ENCODE measurements around the gene SPATA16. TPM values are rescaled to one million over a fixed set of nuclear protein-coding genes. Genes with fewer than 3 reads are reported as not detected.
"Not testable (repeated sequence)": the region's sequence is repeated elsewhere in the genome, so short reads cannot be mapped to it uniquely, and the experiment has no call there.

The SPATA16 gene
- total RNA-seq (not detected in 2 replicates), polyA plus RNA-seq (not detected in 2 replicates), polyA minus RNA-seq (not detected in 2 replicates), Bru-seq, nascent RNA (percentile 3 among the genes with signal in this experiment), BruChase-seq, experiment 1, labeled RNA remaining after a 6-hour chase (percentile 1 among the genes with signal in this experiment), BruChase-seq, experiment 2, labeled RNA remaining after a 2-hour chase (percentile 2 among the genes with signal in this experiment)
- polyA plus RNA-seq (2011; cell fraction: cytosol; rRNA removed) = not detected in 2 replicates
- not detected in 2 replicates for polyA plus RNA-seq (2011; cell fraction: nucleus; rRNA removed)
- polyA plus RNA-seq (2012) = not detected in 2 replicates
- not detected for polyA minus RNA-seq (2011; cell fraction: cytosol; rRNA and poly(A)+ RNA removed)
- polyA minus RNA-seq (2011; cell fraction: nucleus; rRNA and poly(A)+ RNA removed) = not detected in 2 replicates
- long read RNA-seq = 0 reads

DNA sequence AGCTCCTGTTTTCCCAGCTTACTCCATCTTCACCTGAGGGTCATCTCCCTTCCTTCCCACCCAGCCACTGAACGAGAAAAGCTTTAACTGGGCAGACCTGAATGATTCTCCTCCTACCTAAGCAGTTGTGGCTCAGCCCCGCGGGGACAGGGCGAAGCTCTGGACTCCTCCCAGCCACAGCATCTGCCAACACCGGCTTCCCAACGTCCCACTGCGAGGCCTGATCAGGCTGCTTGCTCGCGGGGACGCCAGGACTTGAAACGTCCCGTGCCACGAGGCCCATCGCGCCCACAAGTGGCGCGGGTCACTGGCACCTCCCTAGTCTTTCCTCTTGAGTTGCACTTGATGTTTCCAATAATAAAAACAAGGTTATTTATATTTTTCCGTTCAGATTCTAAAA lies at the start of gene SPATA16:
Gene SPATA16 (minus strand): TSS at position 250 of the 400 bp plus-strand sequence. CDS start 23,504 bp downstream, outside the sequence.
- Histone ChIP-seq H4K20me1 (replicated peaks; ENCODE audit: control insufficient read depth, extremely low read depth, insufficient read depth, low read length) (no peaks in the 10 kb centered on the region), H2AFZ (ENCODE audit: low read depth, low read length) (no peak within 1 kb of the TSS), H3K9ac (replicated peaks; ENCODE audit: extremely low read depth, insufficient read depth, low read length) (no peak within 1 kb of the TSS), H3K4me1 (ENCODE audit: control insufficient read depth, extremely low read depth, insufficient read depth, low read length) (no peaks in the 10 kb centered on the region), H3K27me3 (ENCODE audit: control insufficient read depth in 2 of 2, insufficient read depth in 2 of 2, low read length in 2 of 2) (peaks cover 0 to 3% of the 10 kb centered on the region in 2 experiments), H3K36me3 (ENCODE audit: control insufficient read depth in 2 of 2, extremely low read depth in 1 of 2, insufficient read depth in 2 of 2, low read length in 2 of 2) (no peaks in the 10 kb centered on the region), H3K9me1 (replicated peaks; ENCODE audit: control insufficient read depth, extremely low read depth, insufficient read depth, low read length) (no peaks in the 10 kb centered on the region), H3K4me2 (ENCODE audit: insufficient read depth, low read length) (no peak within 1 kb of the TSS), H3K9me3 (replicated peaks; ENCODE audit: control insufficient read depth, insufficient read depth, low read length) (no peaks in the 10 kb centered on the region), H3K4me3 (replicated peaks in 1 of 3; ENCODE audit: insufficient read depth in 1 of 3, low read depth in 1 of 3, low read length in 3 of 3) (no peak within 1 kb of the TSS), H3K27ac (ENCODE audit: insufficient read depth, low read depth, low read length) (no peak within 1 kb of the TSS), H3K79me2 (ENCODE audit: control insufficient read depth, insufficient read depth, low read length) (no peaks in the 10 kb centered on the region)
- intact Hi-C loops (cut with micrococcal nuclease) = no loop called here
- POLR2A ChIA-PET = no interaction called here
- DNase-seq (ENCODE audit: low read depth, low spot score) (no peak), FAIRE-seq (no peak)
- TF ChIP-seq FOS (IDR thresholded peaks at IDR 0.05; ENCODE audit: borderline replicate concordance, insufficient read depth, low read length) (no peak), POLR2AphosphoS5 (IDR thresholded peaks at IDR 0.05; ENCODE audit: insufficient read depth, low read depth, low read length) (no peak), GATA2 (IDR thresholded peaks at IDR 0.05; ENCODE audit: insufficient read depth, insufficient read length, low read depth, low read length) (no peak), MYC (IDR thresholded peaks at IDR 0.05; ENCODE audit: low read depth, low read length) (no peak)
- TF ChIP-seq, protein P1, sequence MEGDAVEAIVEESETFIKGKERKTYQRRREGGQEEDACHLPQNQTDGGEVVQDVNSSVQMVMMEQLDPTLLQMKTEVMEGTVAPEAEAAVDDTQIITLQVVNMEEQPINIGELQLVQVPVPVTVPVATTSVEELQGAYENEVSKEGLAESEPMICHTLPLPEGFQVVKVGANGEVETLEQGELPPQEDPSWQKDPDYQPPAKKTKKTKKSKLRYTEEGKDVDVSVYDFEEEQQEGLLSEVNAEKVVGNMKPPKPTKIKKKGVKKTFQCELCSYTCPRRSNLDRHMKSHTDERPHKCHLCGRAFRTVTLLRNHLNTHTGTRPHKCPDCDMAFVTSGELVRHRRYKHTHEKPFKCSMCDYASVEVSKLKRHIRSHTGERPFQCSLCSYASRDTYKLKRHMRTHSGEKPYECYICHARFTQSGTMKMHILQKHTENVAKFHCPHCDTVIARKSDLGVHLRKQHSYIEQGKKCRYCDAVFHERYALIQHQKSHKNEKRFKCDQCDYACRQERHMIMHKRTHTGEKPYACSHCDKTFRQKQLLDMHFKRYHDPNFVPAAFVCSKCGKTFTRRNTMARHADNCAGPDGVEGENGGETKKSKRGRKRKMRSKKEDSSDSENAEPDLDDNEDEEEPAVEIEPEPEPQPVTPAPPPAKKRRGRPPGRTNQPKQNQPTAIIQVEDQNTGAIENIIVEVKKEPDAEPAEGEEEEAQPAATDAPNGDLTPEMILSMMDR (IDR thresholded peaks at IDR 0.05; ENCODE audit: extremely low read depth in 1 of 2, insufficient read depth in 1 of 2, low read depth in 1 of 2, low read length in 2 of 2) = no peak
- dilution Hi-C loops (cut with MboI; ENCODE audit: extremely low pct_ligation_motif_present, low sequenced_read_pairs) = no loop called here
- BruUV-seq (replicated peaks) = no TSS peak
- CTCF ChIA-PET = no interaction called here

DNA sequence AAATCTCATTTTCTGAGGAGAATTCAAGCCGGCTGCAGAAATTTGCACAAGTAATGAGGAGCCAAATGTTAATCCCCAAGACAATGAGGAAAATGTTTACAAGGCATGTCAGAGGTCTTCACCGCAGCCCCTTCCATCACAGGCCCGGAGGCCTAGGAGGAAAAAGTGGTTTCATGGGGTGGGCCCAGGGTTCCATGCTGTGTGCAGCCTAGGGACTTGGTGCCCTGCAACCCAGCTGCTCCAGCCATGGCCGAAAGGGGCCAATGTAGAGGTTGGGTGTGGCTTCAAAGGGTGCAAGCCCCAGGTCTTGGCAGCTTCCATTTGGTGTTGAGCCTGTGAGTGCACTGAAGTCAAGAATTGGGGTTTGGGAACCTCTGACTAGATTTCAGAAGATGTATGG lies 42.0 kb upstream of the SPATA16 start:
- H4K20me1 ChIP-seq (replicated peaks; ENCODE audit: control insufficient read depth, extremely low read depth, insufficient read depth, low read length); H3K27me3 ChIP-seq (ENCODE audit: control insufficient read depth in 2 of 2, insufficient read depth in 2 of 2, low read length in 2 of 2); H3K27ac ChIP-seq (ENCODE audit: insufficient read depth, low read depth, low read length); POLR2A ChIA-PET; H3K36me3 ChIP-seq (ENCODE audit: control insufficient read depth in 2 of 2, extremely low read depth in 1 of 2, insufficient read depth in 2 of 2, low read length in 2 of 2); intact Hi-C loops (cut with micrococcal nuclease); H3K9ac ChIP-seq (replicated peaks; ENCODE audit: extremely low read depth, insufficient read depth, low read length); H3K9me1 ChIP-seq (replicated peaks; ENCODE audit: control insufficient read depth, extremely low read depth, insufficient read depth, low read length); H3K4me1 ChIP-seq (ENCODE audit: control insufficient read depth, extremely low read depth, insufficient read depth, low read length); dilution Hi-C loops (cut with MboI; ENCODE audit: extremely low pct_ligation_motif_present, low sequenced_read_pairs); CTCF ChIA-PET; H3K9me3 ChIP-seq (replicated peaks; ENCODE audit: control insufficient read depth, insufficient read depth, low read length); H3K79me2 ChIP-seq (ENCODE audit: control insufficient read depth, insufficient read depth, low read length); DNase-seq (ENCODE audit: low read depth, low spot score); BruUV-seq (replicated peaks); H3K4me3 ChIP-seq (replicated peaks in 1 of 3; ENCODE audit: insufficient read depth in 1 of 3, low read depth in 1 of 3, low read length in 3 of 3); FAIRE-seq; H3K4me2 ChIP-seq (ENCODE audit: insufficient read depth, low read length); H2AFZ ChIP-seq (ENCODE audit: low read depth, low read length): not testable (repeated sequence)
